Measurements from ENCODE around the gene ROBO4. TPM values are rescaled to one million over a fixed set of nuclear protein-coding genes. Genes with fewer than 3 reads are reported as not detected.

ROBO4 gene
- total RNA-seq, 1 donor from 2014 or later: not detected

DNA sequence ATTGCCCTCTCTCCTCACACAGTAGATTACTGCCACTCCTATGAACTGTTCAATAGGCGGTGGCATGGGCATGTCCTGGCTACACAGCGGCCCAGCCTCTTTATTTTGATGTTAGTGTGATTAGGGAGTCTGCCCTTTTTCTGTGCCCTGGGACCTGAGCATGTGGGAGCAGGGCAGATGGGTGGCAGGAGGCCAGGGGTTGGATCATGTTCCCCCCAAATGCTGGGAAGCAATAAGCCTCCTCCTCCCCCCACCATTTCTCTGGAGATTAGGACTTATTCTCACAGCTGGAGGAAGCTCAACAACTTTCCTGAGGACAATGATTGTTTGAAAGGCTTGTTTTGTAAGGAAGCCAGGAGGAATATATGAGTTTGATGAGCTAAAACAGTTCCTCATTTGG, 22.2 kb upstream of the ROBO4 start:
- intact Hi-C loops (cut with micrococcal nuclease): loop anchor here (1.0 to 5.0 kb wide), 2 partner anchors 31 to 43 kb away; no protein-coding TSS in a partner anchor

DNA sequence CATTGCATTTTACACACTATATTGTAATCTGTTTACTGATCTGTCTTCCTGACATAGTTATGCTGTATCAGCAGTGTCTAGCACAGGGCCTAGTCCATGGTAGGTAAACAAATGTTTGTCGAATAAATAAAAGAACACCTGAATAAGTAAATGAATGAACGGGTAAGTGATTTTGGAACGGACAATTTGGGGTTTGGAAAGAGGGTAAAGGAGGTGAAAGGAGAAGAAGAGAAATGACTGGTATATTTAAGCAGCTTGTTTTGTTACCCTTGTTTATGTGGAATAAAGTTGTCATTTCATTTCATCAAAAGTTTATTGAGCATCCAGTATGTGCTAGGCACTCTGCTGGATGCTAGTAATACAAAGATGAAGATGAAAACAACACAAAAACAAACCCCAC, 21.3 kb upstream of the ROBO4 start, which contains the start of gene HEPN1:
HEPN1 (plus strand) TSS at position 301 of the 400 bp plus-strand sequence.
- intact Hi-C loops (cut with micrococcal nuclease): no loop called here

DNA sequence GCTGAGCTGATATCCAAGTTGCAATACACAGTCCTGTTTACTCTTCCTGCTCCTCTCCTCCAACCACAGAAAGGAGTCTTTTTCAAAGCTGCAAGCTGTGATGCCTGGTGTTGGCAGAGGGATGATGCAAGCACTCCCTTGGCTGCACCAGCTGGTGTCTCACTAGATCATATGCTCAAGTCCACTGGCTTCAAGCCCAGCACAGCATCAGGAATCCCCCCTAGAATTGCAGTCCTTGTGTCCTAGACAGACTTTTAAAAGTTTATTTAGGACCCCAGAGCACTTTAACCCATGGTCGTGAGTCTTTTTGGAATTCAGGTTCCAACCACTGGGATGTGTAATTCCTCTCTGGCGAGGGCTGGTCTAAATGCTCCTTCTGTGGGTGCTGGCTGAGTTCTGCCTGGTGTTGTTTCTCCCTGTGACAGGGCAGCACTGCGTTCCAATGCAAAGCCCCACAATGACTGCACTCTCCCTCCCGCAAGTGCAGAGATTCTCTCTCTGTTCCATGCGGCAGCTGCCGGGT, 19.5 kb upstream of the ROBO4 start:
- intact Hi-C loops (cut with micrococcal nuclease): no loop called here

DNA sequence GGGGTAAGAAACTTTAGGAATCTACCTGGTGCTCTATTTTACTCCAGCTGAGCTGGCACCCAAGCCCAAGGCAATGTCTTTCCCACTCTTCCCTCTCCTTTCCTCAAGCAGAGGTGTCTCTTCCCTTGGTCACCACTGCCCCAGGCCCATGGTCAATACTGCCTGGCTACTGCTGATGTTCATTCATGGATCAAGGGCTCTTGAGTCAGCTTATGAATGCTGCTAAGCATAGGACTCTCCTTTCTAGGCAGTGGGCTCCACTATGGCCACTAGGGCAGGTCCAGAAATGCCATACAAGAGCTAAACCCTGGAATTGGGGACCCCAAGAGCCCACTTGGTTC, 18.7 kb upstream of the ROBO4 start:
- intact Hi-C loops (cut with micrococcal nuclease): no loop called here

DNA sequence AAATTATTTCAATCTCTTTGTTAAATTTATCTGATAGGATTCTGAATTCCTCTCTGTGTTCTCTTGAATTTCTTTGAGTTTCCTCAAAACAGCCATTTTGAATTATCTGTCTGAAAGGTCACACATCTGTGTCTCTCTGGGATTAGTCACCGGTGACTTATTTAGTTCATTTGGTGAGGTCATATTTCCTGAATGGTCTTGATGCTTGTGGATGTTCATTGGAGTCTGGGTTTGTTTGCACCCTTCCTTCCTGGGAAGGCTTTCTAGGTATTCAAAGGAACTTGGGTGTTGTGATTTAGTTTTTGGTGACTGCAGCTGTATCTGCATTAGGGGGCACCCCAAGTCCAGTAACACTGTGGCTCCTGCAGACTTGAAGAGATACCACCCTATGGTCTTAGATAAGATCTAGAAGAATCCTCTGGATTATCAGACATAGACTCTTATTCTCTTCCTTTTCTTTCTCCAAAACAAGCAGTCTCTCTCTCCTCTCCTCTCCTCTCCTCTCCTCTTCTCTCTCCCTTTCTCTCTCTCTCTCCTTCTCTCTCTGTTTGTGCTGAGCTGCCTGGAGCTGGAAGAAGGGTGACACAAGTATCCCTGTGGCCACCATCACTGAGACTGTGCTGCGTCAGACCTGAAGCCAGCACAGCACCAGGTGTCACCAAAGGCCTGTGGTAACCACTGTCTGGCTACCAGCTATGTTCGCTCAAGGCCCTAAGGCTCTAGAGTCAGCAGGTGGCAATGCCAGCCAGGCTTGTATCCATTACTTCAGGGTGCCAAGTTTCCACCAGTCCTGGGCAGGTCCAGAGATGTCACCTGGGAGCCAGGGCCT, 18.1 kb upstream of the ROBO4 start:
- intact Hi-C loops (cut with micrococcal nuclease): loop anchor here (1.0 kb wide), 1 partner anchor 122 kb away; no protein-coding TSS in a partner anchor

DNA sequence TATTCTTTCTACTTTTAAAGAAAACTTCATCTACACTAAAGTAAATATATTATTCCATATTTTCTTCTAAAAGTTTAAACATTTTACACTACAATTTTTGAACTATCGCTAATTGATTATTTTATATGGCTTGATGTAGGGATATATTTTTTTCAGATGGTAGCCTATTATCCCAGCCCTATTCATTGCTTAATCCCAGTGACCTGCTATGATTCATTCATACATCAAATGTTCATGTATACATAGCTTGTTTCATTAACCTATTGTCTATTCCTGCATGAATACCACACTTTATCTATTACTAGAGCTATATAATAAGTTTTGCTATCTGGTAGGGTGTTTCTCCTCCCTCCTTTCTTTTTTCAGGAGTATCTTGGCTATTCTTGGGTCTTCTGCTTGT, 5.0 kb upstream of the ROBO4 start:
- intact Hi-C loops (cut with micrococcal nuclease): no loop called here

DNA sequence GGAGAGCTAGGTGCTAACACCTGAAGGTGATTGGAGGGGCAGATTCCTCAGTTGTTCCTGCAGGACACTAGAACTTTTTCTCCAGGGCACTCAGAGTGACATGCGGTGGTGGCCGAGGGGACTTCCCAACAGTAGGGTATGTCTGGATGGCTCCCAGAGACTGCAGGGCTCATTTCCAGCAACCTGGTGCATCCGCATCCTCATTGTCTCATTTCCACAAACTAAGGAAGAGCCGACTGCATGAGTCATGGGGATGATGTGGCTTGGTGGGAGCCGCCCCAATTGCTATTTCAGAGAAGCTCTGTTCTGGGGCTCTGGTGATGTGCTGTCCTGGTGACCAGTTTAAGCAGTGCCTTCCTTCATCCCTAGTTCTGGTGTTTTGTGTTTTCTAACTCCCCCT, 2.8 kb upstream of the ROBO4 start:
- intact Hi-C loops (cut with micrococcal nuclease): no loop called here

DNA sequence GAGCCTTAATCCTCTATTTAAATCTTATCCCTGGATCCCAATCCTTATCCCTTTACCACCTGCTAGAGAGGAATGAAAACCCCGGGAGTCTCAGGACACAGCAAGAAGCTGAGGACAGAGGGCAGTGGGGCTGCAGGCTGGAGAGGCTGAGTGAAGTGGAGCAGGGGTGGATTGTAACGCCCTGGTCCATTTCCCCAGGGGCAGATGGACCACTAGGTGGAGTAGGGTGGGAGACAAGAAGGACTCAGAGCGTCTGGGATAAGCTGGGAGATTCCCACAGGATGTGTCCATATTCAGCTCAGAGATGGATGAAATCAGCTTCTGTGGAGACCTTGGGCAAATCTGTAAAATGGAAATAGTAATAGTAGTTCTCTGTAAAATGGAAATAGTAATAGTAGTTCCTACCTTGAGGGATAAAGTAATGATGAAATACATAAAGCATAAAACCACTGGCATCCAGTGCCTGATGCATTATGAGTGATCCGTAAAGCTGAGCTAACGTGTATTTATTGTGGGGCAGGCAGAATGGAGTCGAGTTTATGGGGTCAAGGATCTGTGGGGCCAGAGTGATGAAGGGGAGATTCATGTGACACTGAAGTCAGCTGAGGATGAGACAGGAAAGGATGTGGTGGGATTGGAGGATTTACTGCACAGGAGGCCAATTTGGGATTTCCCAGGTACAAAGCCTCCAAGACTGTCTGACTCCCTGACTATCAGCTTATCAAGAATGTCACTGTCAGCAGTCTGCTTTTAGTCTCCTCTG, 1.9 kb upstream of the ROBO4 start:
- intact Hi-C loops (cut with micrococcal nuclease): no loop called here

DNA sequence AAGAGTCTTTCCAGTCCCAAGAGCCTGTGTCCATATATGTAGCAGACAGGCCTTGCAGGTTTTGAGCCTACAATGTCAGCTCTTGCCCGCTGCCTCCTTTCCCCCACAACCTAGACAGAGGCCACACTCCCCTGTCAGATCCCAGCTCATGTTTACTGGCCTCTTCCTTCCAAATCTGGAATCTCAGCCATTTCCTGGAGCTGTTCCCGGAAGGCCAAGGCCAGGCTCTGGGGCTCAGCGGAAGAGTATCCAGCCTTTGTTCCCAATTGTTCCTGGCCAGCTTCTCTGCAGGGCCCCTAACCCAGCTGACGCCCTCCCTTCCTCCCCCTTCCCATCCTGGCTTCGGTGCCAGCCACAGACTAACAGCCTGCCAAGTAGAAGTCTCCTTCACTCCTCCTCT, 1.0 kb upstream of the ROBO4 start:
- intact Hi-C loops (cut with micrococcal nuclease): no loop called here

DNA sequence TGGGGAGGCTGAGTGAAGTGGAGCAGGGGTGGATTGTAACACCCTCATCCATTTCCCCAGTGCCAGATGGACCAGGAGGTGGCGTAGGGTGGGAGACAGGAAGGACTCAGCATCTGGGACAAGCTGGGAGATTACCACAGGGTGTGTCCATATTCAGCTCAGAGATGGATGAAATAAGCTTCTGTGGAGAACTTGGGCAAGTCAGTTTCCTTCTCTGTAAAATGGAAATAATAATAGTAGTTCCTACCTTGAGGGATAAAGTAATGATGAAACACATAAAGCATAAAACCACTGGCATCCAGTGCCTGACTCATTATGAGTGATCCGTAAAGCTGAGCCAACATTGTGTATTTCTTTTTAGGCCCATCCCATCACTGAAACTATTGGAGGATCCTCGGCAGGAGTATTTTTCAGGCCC, 607 bp upstream of the ROBO4 start:
- intact Hi-C loops (cut with micrococcal nuclease): no loop called here

DNA sequence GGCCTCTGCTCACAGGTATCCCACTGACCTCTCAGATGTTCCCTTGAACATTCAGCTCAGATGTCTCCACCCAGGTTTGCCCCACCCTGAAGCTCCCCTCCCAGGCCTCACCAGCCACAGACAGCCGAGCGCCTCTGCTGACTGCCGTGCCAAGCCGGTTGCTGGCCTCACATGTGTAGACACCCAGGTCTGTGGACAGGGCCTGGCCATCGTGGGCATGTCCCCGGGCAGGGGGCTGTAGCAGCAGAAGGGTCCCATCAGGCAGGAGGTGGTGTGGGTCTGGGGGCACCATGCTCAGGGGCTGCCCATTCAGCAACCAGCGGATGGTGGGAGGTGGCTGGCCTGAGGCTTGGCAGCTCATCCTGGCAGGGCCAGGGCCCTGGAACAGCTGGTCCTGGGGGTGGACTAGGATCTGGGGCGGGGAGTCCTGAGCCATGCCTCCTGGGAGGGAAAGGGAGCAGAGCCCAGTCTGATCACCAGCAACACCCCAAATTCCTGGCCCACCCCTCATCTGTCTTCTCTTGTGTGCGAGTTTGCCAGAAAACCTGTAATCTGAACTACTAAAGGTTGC, 759 bp downstream of the ROBO4 start:
- intact Hi-C loops (cut with micrococcal nuclease): no loop called here

DNA sequence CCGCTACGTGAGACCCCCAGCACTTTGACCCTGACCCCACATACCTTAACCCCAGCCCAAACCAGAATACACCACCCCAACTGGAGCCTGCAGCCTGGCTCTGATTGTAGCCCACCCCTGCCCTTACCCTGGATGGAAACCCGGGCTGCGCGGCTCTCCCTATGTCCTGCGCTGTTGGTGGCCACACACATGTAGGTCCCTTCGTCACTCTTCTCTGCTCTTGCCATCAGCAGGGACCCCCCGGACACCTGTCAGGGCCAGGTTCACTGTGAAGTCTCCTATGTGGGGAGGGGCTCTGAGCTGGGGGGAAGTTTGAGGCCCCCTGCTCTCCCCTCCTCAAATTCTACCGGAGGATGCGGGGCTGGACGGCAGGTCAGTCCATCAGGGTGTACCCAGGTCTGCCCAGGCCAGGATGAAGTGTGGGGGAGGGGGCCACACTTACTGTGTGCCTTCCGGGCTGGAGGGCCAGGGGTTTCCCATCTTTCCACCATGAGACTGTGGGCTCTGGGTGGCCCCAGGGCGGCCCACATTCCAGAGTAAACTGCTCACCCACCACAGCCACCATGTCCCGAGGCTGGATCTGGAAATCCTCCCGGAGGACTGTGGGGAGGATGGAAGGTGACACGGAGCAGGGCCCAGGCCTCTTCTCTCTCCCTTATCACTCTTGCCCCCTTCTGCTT, 1.5 kb downstream of the ROBO4 start:
- intact Hi-C loops (cut with micrococcal nuclease): no loop called here

DNA sequence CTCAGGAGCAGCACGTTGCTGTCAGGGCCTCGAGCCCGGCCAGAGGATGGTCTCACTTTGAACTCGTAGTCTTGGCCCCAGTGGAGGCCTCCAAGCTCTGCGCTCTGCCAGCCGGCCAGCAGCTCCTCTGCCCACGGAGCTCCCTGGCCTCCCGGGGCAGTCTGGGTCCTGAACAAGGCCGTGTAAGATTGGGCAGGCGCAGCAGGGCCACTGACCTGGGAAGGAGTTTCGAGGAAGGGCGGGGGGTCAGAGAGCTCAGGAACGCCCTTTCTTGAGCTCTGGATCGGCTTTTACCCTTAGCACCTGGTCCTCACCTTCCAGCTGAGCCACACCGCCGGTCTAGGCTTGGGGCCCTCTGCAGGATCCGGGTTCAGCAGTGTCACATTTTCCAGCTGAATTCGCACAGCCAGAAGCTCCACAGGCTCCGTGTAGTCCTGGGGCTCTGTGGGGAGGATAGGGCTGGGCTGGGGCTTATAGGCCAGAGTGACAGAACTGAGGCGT, 2.1 kb downstream of the ROBO4 start:
- intact Hi-C loops (cut with micrococcal nuclease): no loop called here

DNA sequence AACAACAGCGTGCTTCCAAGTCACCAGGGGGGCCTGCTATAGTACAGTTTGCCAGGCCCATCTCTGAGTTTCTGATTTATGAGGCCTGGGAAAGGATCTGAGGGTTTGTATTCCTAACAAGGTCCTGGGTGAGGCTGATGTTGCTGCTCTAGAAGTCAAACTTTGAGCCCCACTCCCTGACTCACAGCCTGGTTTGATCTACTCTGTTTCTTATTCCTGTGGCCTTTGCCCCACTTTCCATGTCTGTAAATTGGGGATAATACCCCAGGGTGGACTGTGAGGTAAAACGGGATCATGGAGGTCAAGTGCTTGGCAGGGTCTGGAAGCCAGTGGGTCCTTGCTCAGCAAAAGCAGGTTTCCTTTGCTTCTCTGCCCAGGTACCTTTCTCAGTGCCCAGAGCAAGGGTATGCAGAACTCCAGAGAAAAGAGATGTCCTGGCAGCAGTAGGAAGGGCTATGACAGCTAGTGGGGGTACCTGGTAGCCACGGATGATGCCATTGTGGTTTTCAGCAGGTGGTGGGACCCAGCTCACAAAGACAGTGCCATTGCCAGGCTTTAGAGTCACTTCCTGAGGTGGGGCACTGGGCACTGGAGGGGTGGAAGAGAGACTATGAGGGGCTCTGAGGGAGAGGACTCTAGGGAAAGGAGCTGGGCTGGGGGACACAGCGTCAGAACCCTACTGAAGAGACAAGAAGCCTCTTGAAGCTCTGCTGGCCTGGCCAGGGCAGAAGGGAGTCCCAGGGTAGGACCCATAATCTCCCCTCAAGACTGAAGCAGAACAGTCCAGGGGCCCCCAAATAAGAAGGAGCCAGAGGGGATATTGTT, 2.8 kb downstream of the ROBO4 start:
- intact Hi-C loops (cut with micrococcal nuclease): no loop called here

DNA sequence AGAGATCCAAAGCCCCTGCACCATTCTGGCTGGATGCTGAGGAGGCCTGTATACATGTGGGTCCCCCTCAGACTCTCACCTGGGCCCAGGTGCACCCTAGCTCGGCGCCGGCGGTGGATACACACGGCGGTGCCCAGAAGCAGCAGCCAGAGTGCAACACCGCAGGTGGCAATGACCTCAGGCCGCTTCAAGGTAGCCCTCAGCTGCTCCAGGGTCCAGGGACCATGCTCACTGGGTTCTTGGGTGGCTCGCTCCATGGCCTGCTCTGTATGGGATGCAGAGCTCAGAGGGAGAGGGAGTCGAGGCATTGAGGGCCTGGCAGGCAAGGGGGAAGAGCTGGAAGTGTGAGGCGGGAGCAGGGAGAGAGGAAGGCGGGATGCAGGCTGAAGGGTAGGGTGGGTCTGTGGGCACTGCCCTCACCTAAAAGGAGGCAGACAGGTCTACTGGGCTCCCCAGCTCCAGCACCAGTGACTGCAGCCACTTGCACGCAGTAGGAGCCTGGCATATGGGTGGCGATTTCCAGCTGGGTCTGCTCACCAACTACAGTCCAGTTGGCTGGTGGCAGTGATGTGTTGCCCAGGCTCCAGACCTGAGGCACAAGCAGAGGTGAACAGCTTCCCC, 3.8 kb downstream of the ROBO4 start:
- intact Hi-C loops (cut with micrococcal nuclease): no loop called here

DNA sequence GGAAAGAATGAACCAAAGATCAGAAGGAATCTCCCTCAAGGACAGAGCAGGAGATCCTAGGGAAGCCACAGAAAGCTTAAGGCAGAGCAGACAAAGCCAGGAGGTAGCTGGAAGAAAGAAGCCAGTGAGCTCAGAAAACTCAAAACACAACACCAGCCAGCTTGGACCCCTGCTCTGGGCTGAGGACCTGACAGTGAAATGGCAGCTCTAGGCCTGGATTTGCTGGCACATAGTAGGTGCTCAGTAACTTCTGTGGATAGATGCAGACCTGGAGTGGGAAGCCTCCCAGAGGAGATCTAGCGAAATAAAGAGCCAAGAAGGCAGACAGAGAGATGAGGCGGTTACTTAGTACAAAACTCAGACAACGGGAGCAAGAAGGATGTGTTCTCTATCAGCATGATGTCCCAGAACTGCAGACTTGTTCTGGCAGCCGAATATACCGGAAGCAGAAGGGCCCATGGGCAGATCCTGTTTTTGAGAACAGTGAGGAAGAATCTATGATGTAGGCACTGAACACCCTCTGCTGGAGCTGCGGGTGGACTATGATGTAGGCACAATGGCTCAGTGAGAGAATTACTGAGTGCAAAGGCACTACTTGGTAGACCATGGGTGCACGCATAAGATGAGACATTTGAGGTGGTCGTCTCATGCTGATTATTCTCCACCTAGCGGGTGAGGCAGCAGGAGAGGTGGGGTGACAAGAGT, 4.8 kb downstream of the ROBO4 start:
- intact Hi-C loops (cut with micrococcal nuclease): no loop called here

DNA sequence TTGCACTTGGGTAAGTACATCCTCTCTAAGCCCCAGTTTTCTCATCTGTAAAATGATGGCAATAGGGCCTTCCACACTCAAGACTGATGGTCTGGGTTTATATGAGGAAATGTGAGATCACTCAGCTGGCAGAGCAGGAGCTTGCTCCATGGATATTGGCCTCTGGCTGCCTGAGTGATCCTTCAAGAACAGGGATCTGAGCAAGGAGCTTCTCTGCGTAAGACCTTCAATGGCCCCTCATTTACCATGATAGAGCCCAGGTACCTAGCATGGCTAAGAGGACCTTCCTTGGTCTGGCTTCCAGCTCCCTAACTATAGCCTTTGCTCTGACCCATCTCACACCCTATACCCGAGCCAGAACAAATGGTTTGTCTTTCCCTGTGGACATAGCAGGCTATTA, 5.5 kb downstream of the ROBO4 start:
- intact Hi-C loops (cut with micrococcal nuclease): no loop called here

DNA sequence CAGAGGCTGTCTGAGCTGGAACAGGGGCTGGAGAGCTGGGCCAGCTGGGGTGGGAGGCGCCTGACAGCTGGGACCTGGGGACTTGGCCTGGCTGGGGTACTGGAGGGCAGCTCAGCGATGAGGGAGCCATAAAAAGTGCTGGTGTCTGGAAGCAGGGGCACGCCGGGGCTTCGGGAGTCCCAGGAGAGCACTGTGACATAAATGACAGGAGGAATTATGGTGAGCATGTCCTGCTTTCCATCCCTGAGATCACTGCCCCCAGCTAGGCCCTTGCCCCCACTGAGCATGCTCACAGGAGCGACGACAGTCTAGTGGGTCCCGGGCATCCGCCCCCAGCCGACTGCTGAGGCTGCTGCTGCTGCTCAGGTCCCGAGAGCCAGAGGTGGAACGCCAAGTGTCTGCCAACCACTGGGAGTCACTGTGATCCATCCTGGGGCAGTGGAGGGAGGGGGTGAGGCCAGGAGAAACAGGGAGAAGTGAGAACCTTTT, 6.2 kb downstream of the ROBO4 start:
- intact Hi-C loops (cut with micrococcal nuclease): no loop called here
